GM18868 (cell line): ENCODE data around the gene RHPN2.
"Not testable (repeated sequence)": the region's sequence is repeated elsewhere in the genome, so short reads cannot be mapped to it uniquely, and the experiment has no call there.

Experiments
- ATAC-seq: cut with Tn5 transposase; IDR thresholded peaks from one replicate; pipeline ENCODE4 v1.9.1; 2021; ENCODE audit warnings: mild to moderate bottlenecking, moderate library complexity; ENCODE audit not compliant: unreplicated experiment

RHPN2 gene

GRCh38 chr19:32979807-32980206, 84.9 kb downstream of the RHPN2 start:
- not testable (repeated sequence) for ATAC-seq

- not testable (repeated sequence) for ATAC-seq
Measured at GRCh38 chr19:32977813-32978212, 86.9 kb downstream of the RHPN2 start.

- no peak for ATAC-seq
Measured at GRCh38 chr19:32977280-32977679, 87.4 kb downstream of the RHPN2 start.

GRCh38 chr19:32976223-32976805, 88.4 kb downstream of the RHPN2 start:
- no peak for ATAC-seq

GRCh38 chr19:32971715-32972540, 92.8 kb downstream of the RHPN2 start, which contains the start of the genes CEP89 and FAAP24:
Gene CEP89 (minus strand): TSS chr19:32971958. CDS start chr19:32971874, 84 bp downstream.
Gene FAAP24 (plus strand): TSS chr19:32972242. CDS start chr19:32973197, 955 bp downstream.
- peak; percentile 97 for ATAC-seq

- no peak for ATAC-seq
Measured at GRCh38 chr19:32971012-32971595, 93.6 kb downstream of the RHPN2 start.

GRCh38 chr19:32969549-32969948, 95.1 kb downstream of the RHPN2 start:
- no peak for ATAC-seq

- ATAC-seq, result no peak
Measured at GRCh38 chr19:32966750-32967149, 97.9 kb downstream of the RHPN2 start.

- ATAC-seq, result no peak
Measured at GRCh38 chr19:32945260-32945659, 119.4 kb downstream of the RHPN2 start.

GRCh38 chr19:32941273-32941672, 123.4 kb downstream of the RHPN2 start:
- not testable (repeated sequence) for ATAC-seq

GRCh38 chr19:32936065-32936464, 128.6 kb downstream of the RHPN2 start:
- ATAC-seq, result no peak

GRCh38 chr19:32935629-32936028, 129.1 kb downstream of the RHPN2 start:
- ATAC-seq, result no peak

- ATAC-seq, result no peak
Measured at GRCh38 chr19:32933571-32933970, 131.1 kb downstream of the RHPN2 start.

- ATAC-seq, result no peak
Measured at GRCh38 chr19:32930567-32930966, 134.1 kb downstream of the RHPN2 start.

- ATAC-seq, result no peak
Measured at GRCh38 chr19:32928806-32929205, 135.9 kb downstream of the RHPN2 start.
